ENCODE data around the gene GZMM. TPM values are rescaled to one million over a fixed set of nuclear protein-coding genes. Genes with fewer than 3 reads are reported as not detected.

GZMM gene
- total and polyA plus RNA-seq, 2 of the 13 experiments (the other 11 are each of a cell fraction or from before 2014, with no cell fraction given) = 0.07 TPM; not detected in 1

DNA sequence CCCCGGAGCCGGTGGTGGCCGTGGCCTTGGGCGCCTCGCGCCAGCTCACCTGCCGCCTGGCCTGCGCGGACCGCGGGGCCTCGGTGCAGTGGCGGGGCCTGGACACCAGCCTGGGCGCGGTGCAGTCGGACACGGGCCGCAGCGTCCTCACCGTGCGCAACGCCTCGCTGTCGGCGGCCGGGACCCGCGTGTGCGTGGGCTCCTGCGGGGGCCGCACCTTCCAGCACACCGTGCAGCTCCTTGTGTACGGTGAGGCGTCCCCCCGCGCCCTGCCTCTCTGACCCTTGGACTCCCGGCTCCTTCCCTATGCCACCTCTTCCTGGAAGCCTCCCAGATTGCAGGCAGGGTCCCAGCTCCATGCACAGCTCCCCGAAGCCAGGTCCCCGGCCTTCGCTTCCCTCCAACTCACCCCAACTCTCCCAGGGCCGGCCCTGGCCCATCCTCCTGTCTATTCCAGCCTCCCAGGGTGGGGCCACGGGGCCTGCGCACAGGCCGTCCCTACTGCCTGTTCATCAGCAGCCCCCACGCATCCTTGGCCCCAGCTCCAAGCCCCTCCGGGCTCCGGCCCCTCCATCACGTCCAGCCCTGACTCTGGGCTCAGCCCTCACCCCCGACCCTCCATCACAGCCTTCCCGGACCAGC lies 45.9 kb upstream of the GZMM start (continued):
- TF ChIP-seq ZKSCAN8 (CRISPR knock-in tag; IDR thresholded peaks at IDR 0.05; ENCODE audit: borderline replicate concordance) (no peak), ZNF230 (CRISPR knock-in tag; IDR thresholded peaks at IDR 0.05) (0 out of 2 replicates have a peak, but pooled peaks have one; percentile 55), ZNF292 (CRISPR knock-in tag; IDR thresholded peaks at IDR 0.05; ENCODE audit: borderline replicate concordance, low read depth) (peak; percentile 41), ZNF83 (CRISPR knock-in tag; IDR thresholded peaks at IDR 0.05; ENCODE audit: borderline replicate concordance) (no peak), FOXM1 (CRISPR knock-in tag; IDR thresholded peaks at IDR 0.05) (no peak), ZFY (CRISPR knock-in tag; IDR thresholded peaks at IDR 0.05) (peak; percentile 72), ZNF772 (CRISPR knock-in tag; IDR thresholded peaks at IDR 0.05) (no peak; the same call in 1 of the 2 replicates), SRSF1 (optimal IDR thresholded peaks at IDR 0.05; ENCODE audit: low read depth, low read length) (no peak), ZNF878 (CRISPR knock-in tag; IDR thresholded peaks at IDR 0.05) (no peak)
- TF ChIP-seq, protein P1, sequence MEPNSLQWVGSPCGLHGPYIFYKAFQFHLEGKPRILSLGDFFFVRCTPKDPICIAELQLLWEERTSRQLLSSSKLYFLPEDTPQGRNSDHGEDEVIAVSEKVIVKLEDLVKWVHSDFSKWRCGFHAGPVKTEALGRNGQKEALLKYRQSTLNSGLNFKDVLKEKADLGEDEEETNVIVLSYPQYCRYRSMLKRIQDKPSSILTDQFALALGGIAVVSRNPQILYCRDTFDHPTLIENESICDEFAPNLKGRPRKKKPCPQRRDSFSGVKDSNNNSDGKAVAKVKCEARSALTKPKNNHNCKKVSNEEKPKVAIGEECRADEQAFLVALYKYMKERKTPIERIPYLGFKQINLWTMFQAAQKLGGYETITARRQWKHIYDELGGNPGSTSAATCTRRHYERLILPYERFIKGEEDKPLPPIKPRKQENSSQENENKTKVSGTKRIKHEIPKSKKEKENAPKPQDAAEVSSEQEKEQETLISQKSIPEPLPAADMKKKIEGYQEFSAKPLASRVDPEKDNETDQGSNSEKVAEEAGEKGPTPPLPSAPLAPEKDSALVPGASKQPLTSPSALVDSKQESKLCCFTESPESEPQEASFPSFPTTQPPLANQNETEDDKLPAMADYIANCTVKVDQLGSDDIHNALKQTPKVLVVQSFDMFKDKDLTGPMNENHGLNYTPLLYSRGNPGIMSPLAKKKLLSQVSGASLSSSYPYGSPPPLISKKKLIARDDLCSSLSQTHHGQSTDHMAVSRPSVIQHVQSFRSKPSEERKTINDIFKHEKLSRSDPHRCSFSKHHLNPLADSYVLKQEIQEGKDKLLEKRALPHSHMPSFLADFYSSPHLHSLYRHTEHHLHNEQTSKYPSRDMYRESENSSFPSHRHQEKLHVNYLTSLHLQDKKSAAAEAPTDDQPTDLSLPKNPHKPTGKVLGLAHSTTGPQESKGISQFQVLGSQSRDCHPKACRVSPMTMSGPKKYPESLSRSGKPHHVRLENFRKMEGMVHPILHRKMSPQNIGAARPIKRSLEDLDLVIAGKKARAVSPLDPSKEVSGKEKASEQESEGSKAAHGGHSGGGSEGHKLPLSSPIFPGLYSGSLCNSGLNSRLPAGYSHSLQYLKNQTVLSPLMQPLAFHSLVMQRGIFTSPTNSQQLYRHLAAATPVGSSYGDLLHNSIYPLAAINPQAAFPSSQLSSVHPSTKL (CRISPR knock-in tag; IDR thresholded peaks at IDR 0.05) = 0 out of 2 replicates have a peak, but pooled peaks have one; percentile 16
- TF ChIP-seq, protein P2, sequence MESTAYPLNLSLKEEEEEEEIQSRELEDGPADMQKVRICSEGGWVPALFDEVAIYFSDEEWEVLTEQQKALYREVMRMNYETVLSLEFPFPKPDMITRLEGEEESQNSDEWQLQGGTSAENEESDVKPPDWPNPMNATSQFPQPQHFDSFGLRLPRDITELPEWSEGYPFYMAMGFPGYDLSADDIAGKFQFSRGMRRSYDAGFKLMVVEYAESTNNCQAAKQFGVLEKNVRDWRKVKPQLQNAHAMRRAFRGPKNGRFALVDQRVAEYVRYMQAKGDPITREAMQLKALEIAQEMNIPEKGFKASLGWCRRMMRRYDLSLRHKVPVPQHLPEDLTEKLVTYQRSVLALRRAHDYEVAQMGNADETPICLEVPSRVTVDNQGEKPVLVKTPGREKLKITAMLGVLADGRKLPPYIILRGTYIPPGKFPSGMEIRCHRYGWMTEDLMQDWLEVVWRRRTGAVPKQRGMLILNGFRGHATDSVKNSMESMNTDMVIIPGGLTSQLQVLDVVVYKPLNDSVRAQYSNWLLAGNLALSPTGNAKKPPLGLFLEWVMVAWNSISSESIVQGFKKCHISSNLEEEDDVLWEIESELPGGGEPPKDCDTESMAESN (CRISPR knock-in tag; conservative IDR thresholded peaks at IDR 0.05) = peak; percentile 55; the same call in 1 of the 2 replicates
- TF ChIP-seq, protein P3, sequence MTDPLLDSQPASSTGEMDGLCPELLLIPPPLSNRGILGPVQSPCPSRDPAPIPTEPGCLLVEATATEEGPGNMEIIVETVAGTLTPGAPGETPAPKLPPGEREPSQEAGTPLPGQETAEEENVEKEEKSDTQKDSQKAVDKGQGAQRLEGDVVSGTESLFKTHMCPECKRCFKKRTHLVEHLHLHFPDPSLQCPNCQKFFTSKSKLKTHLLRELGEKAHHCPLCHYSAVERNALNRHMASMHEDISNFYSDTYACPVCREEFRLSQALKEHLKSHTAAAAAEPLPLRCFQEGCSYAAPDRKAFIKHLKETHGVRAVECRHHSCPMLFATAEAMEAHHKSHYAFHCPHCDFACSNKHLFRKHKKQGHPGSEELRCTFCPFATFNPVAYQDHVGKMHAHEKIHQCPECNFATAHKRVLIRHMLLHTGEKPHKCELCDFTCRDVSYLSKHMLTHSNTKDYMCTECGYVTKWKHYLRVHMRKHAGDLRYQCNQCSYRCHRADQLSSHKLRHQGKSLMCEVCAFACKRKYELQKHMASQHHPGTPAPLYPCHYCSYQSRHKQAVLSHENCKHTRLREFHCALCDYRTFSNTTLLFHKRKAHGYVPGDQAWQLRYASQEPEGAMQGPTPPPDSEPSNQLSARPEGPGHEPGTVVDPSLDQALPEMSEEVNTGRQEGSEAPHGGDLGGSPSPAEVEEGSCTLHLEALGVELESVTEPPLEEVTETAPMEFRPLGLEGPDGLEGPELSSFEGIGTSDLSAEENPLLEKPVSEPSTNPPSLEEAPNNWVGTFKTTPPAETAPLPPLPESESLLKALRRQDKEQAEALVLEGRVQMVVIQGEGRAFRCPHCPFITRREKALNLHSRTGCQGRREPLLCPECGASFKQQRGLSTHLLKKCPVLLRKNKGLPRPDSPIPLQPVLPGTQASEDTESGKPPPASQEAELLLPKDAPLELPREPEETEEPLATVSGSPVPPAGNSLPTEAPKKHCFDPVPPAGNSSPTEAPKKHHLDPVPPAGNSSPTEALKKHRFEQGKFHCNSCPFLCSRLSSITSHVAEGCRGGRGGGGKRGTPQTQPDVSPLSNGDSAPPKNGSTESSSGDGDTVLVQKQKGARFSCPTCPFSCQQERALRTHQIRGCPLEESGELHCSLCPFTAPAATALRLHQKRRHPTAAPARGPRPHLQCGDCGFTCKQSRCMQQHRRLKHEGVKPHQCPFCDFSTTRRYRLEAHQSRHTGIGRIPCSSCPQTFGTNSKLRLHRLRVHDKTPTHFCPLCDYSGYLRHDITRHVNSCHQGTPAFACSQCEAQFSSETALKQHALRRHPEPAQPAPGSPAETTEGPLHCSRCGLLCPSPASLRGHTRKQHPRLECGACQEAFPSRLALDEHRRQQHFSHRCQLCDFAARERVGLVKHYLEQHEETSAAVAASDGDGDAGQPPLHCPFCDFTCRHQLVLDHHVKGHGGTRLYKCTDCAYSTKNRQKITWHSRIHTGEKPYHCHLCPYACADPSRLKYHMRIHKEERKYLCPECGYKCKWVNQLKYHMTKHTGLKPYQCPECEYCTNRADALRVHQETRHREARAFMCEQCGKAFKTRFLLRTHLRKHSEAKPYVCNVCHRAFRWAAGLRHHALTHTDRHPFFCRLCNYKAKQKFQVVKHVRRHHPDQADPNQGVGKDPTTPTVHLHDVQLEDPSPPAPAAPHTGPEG (CRISPR knock-in tag; IDR thresholded peaks at IDR 0.05) = no peak
- TF ChIP-seq, protein P4, sequence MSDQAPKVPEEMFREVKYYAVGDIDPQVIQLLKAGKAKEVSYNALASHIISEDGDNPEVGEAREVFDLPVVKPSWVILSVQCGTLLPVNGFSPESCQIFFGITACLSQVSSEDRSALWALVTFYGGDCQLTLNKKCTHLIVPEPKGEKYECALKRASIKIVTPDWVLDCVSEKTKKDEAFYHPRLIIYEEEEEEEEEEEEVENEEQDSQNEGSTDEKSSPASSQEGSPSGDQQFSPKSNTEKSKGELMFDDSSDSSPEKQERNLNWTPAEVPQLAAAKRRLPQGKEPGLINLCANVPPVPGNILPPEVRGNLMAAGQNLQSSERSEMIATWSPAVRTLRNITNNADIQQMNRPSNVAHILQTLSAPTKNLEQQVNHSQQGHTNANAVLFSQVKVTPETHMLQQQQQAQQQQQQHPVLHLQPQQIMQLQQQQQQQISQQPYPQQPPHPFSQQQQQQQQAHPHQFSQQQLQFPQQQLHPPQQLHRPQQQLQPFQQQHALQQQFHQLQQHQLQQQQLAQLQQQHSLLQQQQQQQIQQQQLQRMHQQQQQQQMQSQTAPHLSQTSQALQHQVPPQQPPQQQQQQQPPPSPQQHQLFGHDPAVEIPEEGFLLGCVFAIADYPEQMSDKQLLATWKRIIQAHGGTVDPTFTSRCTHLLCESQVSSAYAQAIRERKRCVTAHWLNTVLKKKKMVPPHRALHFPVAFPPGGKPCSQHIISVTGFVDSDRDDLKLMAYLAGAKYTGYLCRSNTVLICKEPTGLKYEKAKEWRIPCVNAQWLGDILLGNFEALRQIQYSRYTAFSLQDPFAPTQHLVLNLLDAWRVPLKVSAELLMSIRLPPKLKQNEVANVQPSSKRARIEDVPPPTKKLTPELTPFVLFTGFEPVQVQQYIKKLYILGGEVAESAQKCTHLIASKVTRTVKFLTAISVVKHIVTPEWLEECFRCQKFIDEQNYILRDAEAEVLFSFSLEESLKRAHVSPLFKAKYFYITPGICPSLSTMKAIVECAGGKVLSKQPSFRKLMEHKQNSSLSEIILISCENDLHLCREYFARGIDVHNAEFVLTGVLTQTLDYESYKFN (CRISPR knock-in tag; conservative IDR thresholded peaks at IDR 0.05) = no peak

Data from HepG2 (cell line).